SK-N-MC (cell line): ENCODE results near the gene MAML3.

Source experiments
- EZH2 ChIP-seq: fragments of 200-600 bp; sonication (generic); IDR thresholded peaks from one replicate; pipeline ENCODE4 v1.6.1; 2017; ENCODE audit warnings: antibody characterized with exemption
- POLR2AphosphoS5 ChIP-seq: IDR thresholded peaks from 2 replicates; pipeline ENCODE4 v1.6.1; 2012; ENCODE audit warnings: mild to moderate bottlenecking, low read depth, low read length, borderline replicate concordance

DNA sequence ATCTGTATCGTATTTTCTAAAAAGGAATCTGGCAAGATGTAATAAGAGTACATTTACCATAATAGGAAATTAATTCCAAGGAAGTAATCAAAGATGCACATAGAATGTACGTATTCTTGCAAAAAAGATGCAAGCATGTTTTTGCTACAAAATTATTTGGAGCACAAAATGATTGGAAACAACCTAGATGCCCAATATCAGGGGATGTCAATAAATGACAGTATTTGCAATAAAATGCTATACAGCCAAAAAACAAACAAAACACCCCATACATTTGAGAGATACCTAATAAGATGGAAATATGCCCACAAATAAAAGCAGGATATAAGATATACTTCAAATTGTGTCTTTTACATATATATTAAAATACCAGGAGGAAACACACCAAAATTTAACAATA lies 29.3 kb upstream of the MAML3 start:
- TF ChIP-seq EZH2 (no peak), POLR2AphosphoS5 (no peak)
